Right lobe of liver (tissue), 4 donors: ENCODE data around the gene SSBP4.

Source experiments
- POLR2A ChIP-seq: fragments of 450-650 bp; IDR thresholded peaks from one replicate; pipeline ENCODE4 v1.6.1; 2017; ENCODE audit warnings: antibody characterized with exemption, mild to moderate bottlenecking
- TF ChIP-seq, protein P1 (sequence below), 4 donors: fragments of 200-600 bp in 3 of 4; fragments of 450-650 bp in 1 of 4; IDR thresholded peaks; one replicate each; pipeline versions ENCODE4 v1.5.1 to v1.8.0; 2016 to 2022; ENCODE audit warnings: antibody characterized with exemption in 4 of 4, mild to moderate bottlenecking in 2 of 4
- donor health status: DM: no; HTN: no; CAD: no.
- donor health status: DM: no; HTN: no; CAD: no.
- donor health status: DM: no; HTN: yes; CAD: no.

DNA sequence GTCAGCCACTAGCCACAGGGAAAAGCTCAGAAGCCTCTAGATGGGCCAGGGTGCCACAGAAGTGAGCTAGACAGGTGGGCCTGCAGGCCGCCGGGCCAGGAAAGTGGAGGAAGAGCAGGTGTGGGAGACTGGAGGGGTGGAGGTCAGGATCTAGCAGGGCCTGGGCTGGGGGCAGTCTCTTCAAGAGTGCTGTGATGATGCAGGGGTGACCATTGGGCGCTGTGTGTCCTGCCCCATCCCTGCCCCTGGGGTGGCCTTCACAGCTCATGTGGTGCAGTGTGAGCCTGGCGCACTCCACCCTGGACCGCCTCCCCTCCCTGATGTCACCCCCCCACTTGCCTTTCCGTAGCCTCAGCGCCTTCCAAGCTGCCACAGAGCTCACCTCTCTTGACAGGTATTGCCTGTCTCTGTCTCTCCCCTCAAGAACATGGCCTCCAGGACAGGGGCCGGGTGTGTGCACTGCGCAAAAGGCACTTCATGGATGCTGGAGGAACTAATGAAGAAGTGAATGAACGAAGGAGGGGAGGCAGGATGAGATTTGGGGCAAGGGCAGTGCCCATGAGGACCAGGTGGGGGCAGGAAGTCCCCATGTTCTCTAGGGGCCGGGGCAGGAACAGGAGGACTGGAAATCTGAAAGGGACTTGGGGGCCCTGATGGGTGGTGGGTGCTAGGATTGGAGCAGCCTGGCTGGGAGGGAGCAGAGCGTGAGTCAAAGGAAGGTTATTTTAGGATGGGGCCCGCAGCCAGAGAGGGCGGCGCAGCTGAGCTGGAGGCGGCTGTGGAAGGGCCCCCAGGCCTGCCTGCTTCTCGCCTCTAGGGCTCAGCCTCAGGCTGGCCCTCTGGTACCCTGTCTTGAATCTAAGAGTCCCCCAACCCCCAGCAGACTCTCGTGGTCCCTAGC lies 6.6 kb downstream of the SSBP4 start:
- TF ChIP-seq, protein P1, sequence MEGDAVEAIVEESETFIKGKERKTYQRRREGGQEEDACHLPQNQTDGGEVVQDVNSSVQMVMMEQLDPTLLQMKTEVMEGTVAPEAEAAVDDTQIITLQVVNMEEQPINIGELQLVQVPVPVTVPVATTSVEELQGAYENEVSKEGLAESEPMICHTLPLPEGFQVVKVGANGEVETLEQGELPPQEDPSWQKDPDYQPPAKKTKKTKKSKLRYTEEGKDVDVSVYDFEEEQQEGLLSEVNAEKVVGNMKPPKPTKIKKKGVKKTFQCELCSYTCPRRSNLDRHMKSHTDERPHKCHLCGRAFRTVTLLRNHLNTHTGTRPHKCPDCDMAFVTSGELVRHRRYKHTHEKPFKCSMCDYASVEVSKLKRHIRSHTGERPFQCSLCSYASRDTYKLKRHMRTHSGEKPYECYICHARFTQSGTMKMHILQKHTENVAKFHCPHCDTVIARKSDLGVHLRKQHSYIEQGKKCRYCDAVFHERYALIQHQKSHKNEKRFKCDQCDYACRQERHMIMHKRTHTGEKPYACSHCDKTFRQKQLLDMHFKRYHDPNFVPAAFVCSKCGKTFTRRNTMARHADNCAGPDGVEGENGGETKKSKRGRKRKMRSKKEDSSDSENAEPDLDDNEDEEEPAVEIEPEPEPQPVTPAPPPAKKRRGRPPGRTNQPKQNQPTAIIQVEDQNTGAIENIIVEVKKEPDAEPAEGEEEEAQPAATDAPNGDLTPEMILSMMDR (IDR thresholded peaks at IDR 0.05), result no peak
- no peak for TF ChIP-seq POLR2A
